ENCODE measurements around the gene ALDH1L1.

- TF ChIP-seq TAF1 (IDR thresholded peaks at IDR 0.05; ENCODE audit: borderline replicate concordance, insufficient read depth, low read length) (no peak), REST (IDR thresholded peaks at IDR 0.05; ENCODE audit: insufficient read depth in 1 of 2, low read depth in 2 of 2, low read length in 2 of 2) (no peak)
These were observed 97.3 kb downstream of the ALDH1L1 start for GRCh38 chr3:126083138-126083445.

Measured in PFSK-1 (cell line).